Mesothelial cell of epicardium (in vitro differentiated cells): ENCODE measurements around the gene BRI3BP. TPM values are rescaled to one million over a fixed set of nuclear protein-coding genes. Genes with fewer than 3 reads are reported as not detected.
A peak's percentile ranks its signal among the peaks of the same experiment; 100 is the strongest.
"Not testable (repeated sequence)": the region's sequence is repeated elsewhere in the genome, so short reads cannot be mapped to it uniquely, and the experiment has no call there.

Experiments used
- DNase-seq, 2 experiments: peaks; one replicate each; pipeline ENCODE4 v3.0.0; 2021; ENCODE audit warnings: low spot score in 2 of 2; ENCODE audit not compliant: unreplicated experiment in 2 of 2
- H3K27ac Mint-ChIP-seq: 2 replicates; pipeline ENCODE4 v1.8.0; 2021; ENCODE audit warnings: mixed read lengths
- H3K27me3 Mint-ChIP-seq: 2 replicates; pipeline ENCODE4 v1.8.0; 2021; ENCODE audit warnings: low read depth, mixed read lengths
- H3K36me3 Mint-ChIP-seq: 2 replicates; pipeline ENCODE4 v1.8.0; 2021; ENCODE audit warnings: mixed read lengths
- H3K4me1 Mint-ChIP-seq: 2 replicates; pipeline ENCODE4 v1.8.0; 2021; ENCODE audit warnings: mixed read lengths
- H3K4me3 Mint-ChIP-seq: 2 replicates; pipeline ENCODE4 v1.8.0; 2021; ENCODE audit warnings: mild to moderate bottlenecking, moderate library complexity, mixed read lengths
- H3K9me3 Mint-ChIP-seq: 2 replicates; pipeline ENCODE4 v1.8.0; 2021; ENCODE audit warnings: mixed read lengths
- total RNA-seq: library from RNA; stranded (reverse); gene quantifications from 3 replicates; pipeline ENCODE4 v1.2.1, GENCODE V29; 2021
- TF ChIP-seq, protein P1 (sequence below): fragments of 200-600 bp; sonication (generic); IDR thresholded peaks from one replicate; pipeline ENCODE4 v1.5.0; 2021; ENCODE audit warnings: antibody characterized with exemption; ENCODE audit not compliant: unreplicated experiment

BRI3BP gene
- total RNA-seq, 1 donor from 2014 or later, result 7.2 TPM

DNA sequence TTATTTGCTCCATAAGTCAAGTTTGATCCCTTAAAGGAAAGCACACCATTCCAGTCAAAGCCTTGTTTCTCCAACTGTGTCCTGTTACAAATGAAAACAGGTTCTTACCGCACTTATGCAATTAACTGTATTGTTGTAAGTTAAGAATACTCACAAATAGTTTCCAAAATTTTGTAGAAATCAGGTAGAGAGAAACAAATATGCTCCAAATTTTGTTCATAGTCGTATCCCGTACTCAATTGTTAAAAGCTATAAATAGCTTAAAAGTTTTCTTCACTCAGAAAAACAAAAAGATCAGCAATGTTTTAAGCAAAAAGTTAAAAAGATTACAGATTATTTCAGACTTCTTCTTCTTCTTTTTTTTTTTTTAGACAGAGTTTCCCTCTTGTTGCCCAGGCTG lies 67.8 kb downstream of the BRI3BP start:
- TF ChIP-seq, protein P1, sequence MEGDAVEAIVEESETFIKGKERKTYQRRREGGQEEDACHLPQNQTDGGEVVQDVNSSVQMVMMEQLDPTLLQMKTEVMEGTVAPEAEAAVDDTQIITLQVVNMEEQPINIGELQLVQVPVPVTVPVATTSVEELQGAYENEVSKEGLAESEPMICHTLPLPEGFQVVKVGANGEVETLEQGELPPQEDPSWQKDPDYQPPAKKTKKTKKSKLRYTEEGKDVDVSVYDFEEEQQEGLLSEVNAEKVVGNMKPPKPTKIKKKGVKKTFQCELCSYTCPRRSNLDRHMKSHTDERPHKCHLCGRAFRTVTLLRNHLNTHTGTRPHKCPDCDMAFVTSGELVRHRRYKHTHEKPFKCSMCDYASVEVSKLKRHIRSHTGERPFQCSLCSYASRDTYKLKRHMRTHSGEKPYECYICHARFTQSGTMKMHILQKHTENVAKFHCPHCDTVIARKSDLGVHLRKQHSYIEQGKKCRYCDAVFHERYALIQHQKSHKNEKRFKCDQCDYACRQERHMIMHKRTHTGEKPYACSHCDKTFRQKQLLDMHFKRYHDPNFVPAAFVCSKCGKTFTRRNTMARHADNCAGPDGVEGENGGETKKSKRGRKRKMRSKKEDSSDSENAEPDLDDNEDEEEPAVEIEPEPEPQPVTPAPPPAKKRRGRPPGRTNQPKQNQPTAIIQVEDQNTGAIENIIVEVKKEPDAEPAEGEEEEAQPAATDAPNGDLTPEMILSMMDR, result no peak
- no peak overlapping the region for H3K27ac Mint-ChIP-seq
- H3K36me3 Mint-ChIP-seq, result no peaks in the 10 kb centered on the region
- no peak for DNase-seq
- H3K4me1 Mint-ChIP-seq, result peaks cover 8% of the 10 kb centered on the region
- H3K9me3 Mint-ChIP-seq, result peaks cover 8% of the 10 kb centered on the region
- peaks cover 7% of the 10 kb centered on the region for H3K27me3 Mint-ChIP-seq
- no peak overlapping the region for H3K4me3 Mint-ChIP-seq

DNA sequence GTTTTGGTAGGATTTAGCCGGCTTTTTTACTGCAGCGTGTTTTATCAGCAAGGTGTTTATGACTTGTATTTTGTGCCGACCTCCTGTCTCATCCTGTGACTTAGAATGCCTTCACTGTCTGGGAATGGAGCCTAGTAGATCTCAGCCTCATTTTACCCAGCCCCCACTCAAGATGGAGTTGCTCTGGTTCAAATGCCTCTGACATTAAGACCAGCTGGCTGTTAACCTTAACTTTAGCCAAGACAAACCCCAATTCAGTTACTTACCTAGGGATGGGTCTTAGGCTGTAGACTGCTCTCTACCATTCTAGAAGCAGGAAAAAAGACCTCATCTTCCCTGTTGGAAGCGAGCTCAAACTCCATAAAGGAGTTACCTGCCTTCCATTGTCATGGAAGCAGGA lies 70.1 kb downstream of the BRI3BP start:
- H3K4me3 Mint-ChIP-seq, result peak overlapping the region; percentile 8
- DNase-seq, H3K27me3 Mint-ChIP-seq, H3K36me3 Mint-ChIP-seq, H3K27ac Mint-ChIP-seq, H3K9me3 Mint-ChIP-seq: not testable (repeated sequence)
- H3K4me1 Mint-ChIP-seq, result peaks cover 16% of the 10 kb centered on the region

DNA sequence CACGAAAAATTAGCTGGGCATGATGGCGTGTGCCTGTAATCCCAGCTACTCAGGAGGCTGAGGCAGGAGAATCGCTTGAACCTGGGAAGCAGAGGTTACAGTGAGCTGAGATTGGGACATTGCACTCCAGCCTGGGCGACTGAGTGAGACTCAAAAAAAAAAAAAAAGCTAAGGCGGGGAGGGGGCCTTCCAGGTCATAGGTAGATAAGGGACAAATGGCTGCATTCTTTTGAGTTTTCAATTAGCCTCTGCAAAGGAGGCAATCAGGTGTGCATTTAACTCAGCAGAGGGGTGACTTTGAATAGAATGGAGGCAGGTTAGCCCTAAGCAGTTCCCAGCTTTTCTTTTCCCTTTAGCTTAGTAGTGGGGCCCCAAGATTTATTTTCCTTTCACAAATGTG lies 71.0 kb downstream of the BRI3BP start:
- TF ChIP-seq, protein P1, result no peak
- peaks cover 8% of the 10 kb centered on the region for H3K9me3 Mint-ChIP-seq
- no peak overlapping the region for H3K27ac Mint-ChIP-seq
- H3K36me3 Mint-ChIP-seq, result no peaks in the 10 kb centered on the region
- peak overlapping the region; percentile 61 for H3K4me3 Mint-ChIP-seq
- H3K4me1 Mint-ChIP-seq, result peaks cover 16% of the 10 kb centered on the region
- DNase-seq, result no peak
- H3K27me3 Mint-ChIP-seq, result peaks cover 7% of the 10 kb centered on the region

GRCh38 chr12:125065021-125065918 lies 71.8 kb downstream of the BRI3BP start, which contains the start of gene AACS:
TSS of gene AACS (plus strand) at chr12:125065435. CDS start at chr12:125065585, 150 bp downstream.
- peak; percentile 67 to 76 for DNase-seq
- H3K9me3 Mint-ChIP-seq, result peaks cover 6% of the 10 kb centered on the region
- H3K27ac Mint-ChIP-seq, result peak within 1 kb of the TSS; percentile 53
- H3K4me3 Mint-ChIP-seq, result peak within 1 kb of the TSS; percentile 82
- TF ChIP-seq, protein P1, result no peak
- H3K4me1 Mint-ChIP-seq, result peaks cover 20% of the 10 kb centered on the region
- H3K36me3 Mint-ChIP-seq, result no peaks in the 10 kb centered on the region
- H3K27me3 Mint-ChIP-seq, result peaks cover 7% of the 10 kb centered on the region

DNA sequence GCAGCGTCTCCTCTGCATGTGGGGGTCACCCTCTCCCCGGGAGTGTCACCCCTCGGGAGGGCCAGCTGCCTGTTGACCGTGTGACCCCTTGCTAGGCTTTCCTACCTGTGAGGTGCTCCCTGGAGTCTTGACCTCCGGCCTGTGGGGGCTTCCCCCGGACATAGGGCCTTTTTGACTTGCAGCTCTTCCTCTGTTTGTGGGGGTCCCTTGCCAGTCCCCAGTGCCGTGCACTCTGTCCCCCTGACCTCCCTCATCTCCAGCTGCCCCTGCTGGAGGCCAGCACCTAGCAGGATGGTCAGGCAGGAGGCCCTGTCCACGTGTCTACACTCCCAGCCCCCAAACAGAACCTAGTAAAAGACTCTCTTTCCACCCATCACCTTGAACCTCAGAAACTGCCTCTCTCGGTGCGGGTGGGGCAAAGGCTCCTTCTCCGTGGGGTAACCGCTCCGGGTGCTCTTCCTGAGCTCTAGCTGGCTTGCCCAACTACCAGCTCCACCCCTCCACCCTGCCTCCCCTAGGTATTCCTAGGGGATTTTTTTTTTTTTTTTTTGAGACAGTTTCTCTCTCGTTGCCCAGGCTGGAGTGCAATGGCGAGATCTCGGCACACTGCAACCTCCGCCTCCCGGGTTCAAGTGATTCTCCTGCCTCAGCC lies 72.6 kb downstream of the BRI3BP start:
- H3K27me3 Mint-ChIP-seq, result peaks cover 7% of the 10 kb centered on the region
- H3K27ac Mint-ChIP-seq, result peak overlapping the region; percentile 53
- H3K4me3 Mint-ChIP-seq, result peak overlapping the region; percentile 82
- no peak for DNase-seq
- TF ChIP-seq, protein P1, result no peak
- no peaks in the 10 kb centered on the region for H3K36me3 Mint-ChIP-seq
- H3K4me1 Mint-ChIP-seq, result peaks cover 20% of the 10 kb centered on the region
- peaks cover 4% of the 10 kb centered on the region for H3K9me3 Mint-ChIP-seq

- no peak overlapping the region for H3K4me3 Mint-ChIP-seq
- peaks cover 3% of the 10 kb centered on the region for H3K36me3 Mint-ChIP-seq
- no peak for DNase-seq
- peaks cover 3% of the 10 kb centered on the region for H3K27me3 Mint-ChIP-seq
- TF ChIP-seq, protein P1, result no peak
- no peak overlapping the region for H3K27ac Mint-ChIP-seq
- H3K9me3 Mint-ChIP-seq, result no peaks in the 10 kb centered on the region
- H3K4me1 Mint-ChIP-seq, result peaks cover 20% of the 10 kb centered on the region
Measured at GRCh38 chr12:125068391-125068790, 74.9 kb downstream of the BRI3BP start.
